Hepatocyte (in vitro differentiated cells): ENCODE results near the gene ZP1. TPM values are rescaled to one million over a fixed set of nuclear protein-coding genes. Genes with fewer than 3 reads are reported as not detected.

Experiments
- DNase-seq: peaks from one replicate; pipeline ENCODE4 v3.0.0-alpha.2; 2016; ENCODE audit warnings: low spot score
- H2AFZ ChIP-seq: fragments of 200-600 bp; sonication (generic); 2 replicates; pipeline ENCODE4 v1.6.0; 2016; ENCODE audit warnings: antibody characterized with exemption, mild to moderate bottlenecking
- H3K27ac ChIP-seq: fragments of 200-600 bp; sonication (generic); 2 replicates; pipeline ENCODE4 v1.5.1; 2016; ENCODE audit warnings: mild to moderate bottlenecking
- H3K27me3 ChIP-seq: fragments of 200-600 bp; sonication (generic); 2 replicates; pipeline ENCODE4 v1.6.1; 2016
- H3K36me3 ChIP-seq: fragments of 200-600 bp; sonication (generic); replicated peaks from 2 replicates; pipeline ENCODE4 v1.5.1; 2016; ENCODE audit warnings: low read depth; ENCODE audit not compliant: insufficient read depth
- H3K4me1 ChIP-seq: fragments of 200-600 bp; sonication (generic); 2 replicates; pipeline ENCODE4 v1.5.1; 2016; ENCODE audit warnings: mild to moderate bottlenecking, moderate library complexity; ENCODE audit not compliant: insufficient read depth
- H3K4me2 ChIP-seq: fragments of 200-600 bp; sonication (generic); 2 replicates; pipeline ENCODE4 v1.6.0; 2016
- H3K4me3 ChIP-seq: fragments of 200-600 bp; sonication (generic); 2 replicates; pipeline ENCODE4 v1.5.1; 2016; ENCODE audit warnings: mild to moderate bottlenecking
- H3K79me2 ChIP-seq: fragments of 200-600 bp; sonication (generic); 2 replicates; pipeline ENCODE4 v1.6.0; 2017; ENCODE audit warnings: mild to moderate bottlenecking
- H3K9me2 ChIP-seq: fragments of 200-600 bp; sonication (generic); replicated peaks from 2 replicates; pipeline ENCODE4 v1.6.0; 2017; ENCODE audit warnings: mild to moderate bottlenecking; ENCODE audit not compliant: insufficient read depth
- H3K9me3 ChIP-seq: fragments of 200-600 bp; sonication (generic); 2 replicates; pipeline ENCODE4 v1.5.1; 2016; ENCODE audit warnings: low read depth, mild to moderate bottlenecking
- H4K20me1 ChIP-seq: fragments of 200-600 bp; sonication (generic); 2 replicates; pipeline ENCODE4 v1.6.0; 2016; ENCODE audit warnings: mild to moderate bottlenecking; ENCODE audit not compliant: insufficient read depth, poor library complexity, severe bottlenecking
- CTCF ChIP-seq: fragments of 200-600 bp; sonication (generic); IDR thresholded peaks from 2 replicates; pipeline ENCODE4 v1.5.1; 2016; ENCODE audit warnings: antibody characterized with exemption, mild to moderate bottlenecking; ENCODE audit not compliant: poor library complexity
- EZH2 ChIP-seq: fragments of 200-600 bp; sonication (generic); IDR thresholded peaks from 2 replicates; pipeline ENCODE4 v1.6.1; 2016; ENCODE audit warnings: antibody characterized with exemption, mild to moderate bottlenecking, borderline replicate concordance
- EZH2phosphoT487 ChIP-seq: fragments of 200-600 bp; sonication (generic); IDR thresholded peaks from one replicate; pipeline ENCODE4 v1.6.1; 2018; ENCODE audit warnings: antibody characterized with exemption, mild to moderate bottlenecking, low read depth, moderate library complexity; ENCODE audit not compliant: unreplicated experiment, severe bottlenecking
- WGBS: methylation state at CpG from one replicate; pipeline ENCODE4 v1.1.6; 2016; ENCODE audit warnings: low lambda C conversion rate; ENCODE audit errors: missing lambda C conversion rate; 5-methylcytosine and 5-hydroxymethylcytosine counted together
- polyA plus RNA-seq: library from polyadenylated mRNA; unstranded; fragments of >200 nt; fragmentation: Nextera tagmentation; extraction: Ambion mirVana; gene quantifications from 2 replicates; pipeline ENCODE4 v1.2.1, GENCODE V29; 2016
- total RNA-seq: library from RNA; depleted of rRNA; stranded (reverse); fragments of >200 nt; gene quantifications from 2 replicates; pipeline ENCODE4 v1.2.3, GENCODE V29; 2014

ZP1 gene
- total and polyA plus RNA-seq, 2 experiments from 2014 or later: 1.6 TPM; not detected in 1

GRCh38 chr11:60836866-60837515, 30.4 kb upstream of the ZP1 start:
- no peak for TF ChIP-seq EZH2
- TF ChIP-seq EZH2phosphoT487: no peak
- TF ChIP-seq CTCF: no peak

GRCh38 chr11:60838132-60838531, 29.2 kb upstream of the ZP1 start:
- Histone ChIP-seq H3K36me3 (no peaks in the 10 kb centered on the region), H3K9me3 (no peaks in the 10 kb centered on the region)
- WGBS: 65% methylated on average over 7 of the region's 7 CpGs

More at GRCh38 chr11:60836866-60837515, 30.4 kb upstream of the ZP1 start:
- no peak overlapping the region for H3K27ac ChIP-seq
- H3K4me2 ChIP-seq: no peak overlapping the region
- no peak overlapping the region for H2AFZ ChIP-seq
- H3K27me3 ChIP-seq: peaks cover 6% of the 10 kb centered on the region
- peaks cover under 1% of the 10 kb centered on the region for H3K79me2 ChIP-seq
- no peak overlapping the region for H3K4me3 ChIP-seq
- no peaks in the 10 kb centered on the region for H3K36me3 ChIP-seq
- H4K20me1 ChIP-seq: no peaks in the 10 kb centered on the region
- no peaks in the 10 kb centered on the region for H3K9me3 ChIP-seq
- WGBS: 40% methylated on average over 9 of the region's 9 CpGs
- no peaks in the 10 kb centered on the region for H3K9me2 ChIP-seq
- H3K4me1 ChIP-seq: peaks cover 4% of the 10 kb centered on the region
- no peak for DNase-seq

GRCh38 chr11:60840470-60841430, 26.6 kb upstream of the ZP1 start:
- H3K27me3 ChIP-seq: no peaks in the 10 kb centered on the region
- DNase-seq: no peak
- peaks cover 25% of the 10 kb centered on the region for H3K79me2 ChIP-seq
- H4K20me1 ChIP-seq: no peaks in the 10 kb centered on the region
- no peaks in the 10 kb centered on the region for H3K36me3 ChIP-seq
- peak overlapping the region; percentile 77 for H3K27ac ChIP-seq
- H3K4me3 ChIP-seq: no peak overlapping the region
- 85% methylated on average over 14 of the region's 14 CpGs for WGBS
- TF ChIP-seq EZH2phosphoT487 (no peak), CTCF (no peak), EZH2 (no peak)
- H3K9me2 ChIP-seq: no peaks in the 10 kb centered on the region
- peak overlapping the region; percentile 73 for H3K4me2 ChIP-seq
- no peaks in the 10 kb centered on the region for H3K9me3 ChIP-seq
- peak overlapping the region; percentile 92 for H2AFZ ChIP-seq
- peaks cover 23% of the 10 kb centered on the region for H3K4me1 ChIP-seq

More at GRCh38 chr11:60838132-60838531, 29.2 kb upstream of the ZP1 start:
- Histone ChIP-seq H2AFZ (no peak overlapping the region), H4K20me1 (no peaks in the 10 kb centered on the region), H3K4me2 (no peak overlapping the region), H3K79me2 (peaks cover 11% of the 10 kb centered on the region), H3K27ac (no peak overlapping the region), H3K4me3 (no peak overlapping the region), H3K27me3 (no peaks in the 10 kb centered on the region), H3K9me2 (no peaks in the 10 kb centered on the region), H3K4me1 (peaks cover 4% of the 10 kb centered on the region)
- TF ChIP-seq CTCF (no peak), EZH2 (no peak), EZH2phosphoT487 (no peak)
- DNase-seq: no peak
